Neural cell (in vitro differentiated cells): ENCODE results near the gene ZC2HC1B.

Experiments
- POLR2AphosphoS5 ChIP-seq: IDR thresholded peaks from 2 replicates; pipeline ENCODE4 v1.6.1; 2012
- TF ChIP-seq, protein P1 (sequence below): fragments of 450-650 bp; IDR thresholded peaks from 2 replicates; pipeline ENCODE4 v1.5.1; 2014; ENCODE audit warnings: antibody characterized with exemption, mild to moderate bottlenecking, moderate library complexity; ENCODE audit not compliant: poor library complexity, severe bottlenecking

DNA sequence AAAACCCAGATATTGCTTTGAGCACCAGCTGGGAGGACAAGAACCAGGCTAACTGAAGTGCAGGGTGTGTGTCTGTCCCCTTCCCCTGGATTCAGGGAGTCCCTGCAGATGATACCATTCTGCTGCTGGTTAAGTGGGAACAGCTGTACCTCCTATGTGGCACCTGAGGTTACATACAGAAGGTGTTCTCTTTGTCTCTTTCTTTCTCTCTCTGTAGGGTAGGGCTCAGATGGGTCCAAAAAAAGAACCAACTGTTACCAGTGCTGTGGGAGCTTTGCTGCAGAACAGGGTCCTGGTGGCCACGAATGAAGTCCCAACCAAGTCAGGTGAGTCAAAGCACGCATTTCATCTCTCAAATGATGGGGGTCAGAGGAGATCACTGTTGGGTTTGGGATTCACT lies 38.6 kb downstream of the ZC2HC1B start:
- TF ChIP-seq, protein P1, sequence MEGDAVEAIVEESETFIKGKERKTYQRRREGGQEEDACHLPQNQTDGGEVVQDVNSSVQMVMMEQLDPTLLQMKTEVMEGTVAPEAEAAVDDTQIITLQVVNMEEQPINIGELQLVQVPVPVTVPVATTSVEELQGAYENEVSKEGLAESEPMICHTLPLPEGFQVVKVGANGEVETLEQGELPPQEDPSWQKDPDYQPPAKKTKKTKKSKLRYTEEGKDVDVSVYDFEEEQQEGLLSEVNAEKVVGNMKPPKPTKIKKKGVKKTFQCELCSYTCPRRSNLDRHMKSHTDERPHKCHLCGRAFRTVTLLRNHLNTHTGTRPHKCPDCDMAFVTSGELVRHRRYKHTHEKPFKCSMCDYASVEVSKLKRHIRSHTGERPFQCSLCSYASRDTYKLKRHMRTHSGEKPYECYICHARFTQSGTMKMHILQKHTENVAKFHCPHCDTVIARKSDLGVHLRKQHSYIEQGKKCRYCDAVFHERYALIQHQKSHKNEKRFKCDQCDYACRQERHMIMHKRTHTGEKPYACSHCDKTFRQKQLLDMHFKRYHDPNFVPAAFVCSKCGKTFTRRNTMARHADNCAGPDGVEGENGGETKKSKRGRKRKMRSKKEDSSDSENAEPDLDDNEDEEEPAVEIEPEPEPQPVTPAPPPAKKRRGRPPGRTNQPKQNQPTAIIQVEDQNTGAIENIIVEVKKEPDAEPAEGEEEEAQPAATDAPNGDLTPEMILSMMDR, result no peak
- TF ChIP-seq POLR2AphosphoS5, result no peak
